Measurements from ENCODE around the gene SEPTIN5.

GRCh38 chr22:19716829-19717105 is 2.5 kb downstream of the SEPTIN5 start:
- TF ChIP-seq CTCF (IDR thresholded peaks at IDR 0.05) (no peak), POLR2A (IDR thresholded peaks at IDR 0.05) (no peak)
